Activated CD8-positive, alpha-beta memory T cell treated with anti-CD3 and anti-CD28 coated beads, Interleukin-2, amount 50 U/mL, for 4 hours (primary cell): Measurements from ENCODE around the gene ITGB8.
"Not testable (repeated sequence)": the region's sequence is repeated elsewhere in the genome, so short reads cannot be mapped to it uniquely, and the experiment has no call there.

Source experiments
- DNase-seq: peaks from one replicate; pipeline ENCODE4 v3.0.0-alpha.2; 2020

Gene ITGB8

GRCh38 chr7:20388084-20388483 lies 57.4 kb downstream of the ITGB8 start:
- no peak for DNase-seq

GRCh38 chr7:20389192-20389591 lies 58.5 kb downstream of the ITGB8 start:
- DNase-seq = not testable (repeated sequence)

- DNase-seq = no peak
These were observed 62.4 kb downstream of the ITGB8 start for GRCh38 chr7:20393021-20393610.

- no peak for DNase-seq
These were observed 62.9 kb downstream of the ITGB8 start for GRCh38 chr7:20393616-20394015.

- no peak for DNase-seq
These were observed 63.6 kb downstream of the ITGB8 start for GRCh38 chr7:20394284-20394683.

- DNase-seq = no peak
These were observed 64.4 kb downstream of the ITGB8 start for GRCh38 chr7:20395104-20395503.

GRCh38 chr7:20395511-20395910 lies 64.8 kb downstream of the ITGB8 start:
- no peak for DNase-seq

GRCh38 chr7:20399521-20399920 lies 68.8 kb downstream of the ITGB8 start:
- no peak for DNase-seq

GRCh38 chr7:20401861-20402746 lies 71.4 kb downstream of the ITGB8 start:
- DNase-seq = no peak

- no peak for DNase-seq
These were observed 72.1 kb downstream of the ITGB8 start for GRCh38 chr7:20402747-20403230.

GRCh38 chr7:20403331-20403730 lies 72.6 kb downstream of the ITGB8 start:
- no peak for DNase-seq

GRCh38 chr7:20404320-20404719 lies 73.6 kb downstream of the ITGB8 start:
- DNase-seq = no peak

- DNase-seq = no peak
These were observed 77.1 kb downstream of the ITGB8 start for GRCh38 chr7:20407585-20408466.

- DNase-seq = no peak
These were observed 77.7 kb downstream of the ITGB8 start for GRCh38 chr7:20408467-20408826.

- no peak for DNase-seq
These were observed 79.3 kb downstream of the ITGB8 start for GRCh38 chr7:20409961-20410360.

GRCh38 chr7:20411372-20411771 lies 80.7 kb downstream of the ITGB8 start:
- no peak for DNase-seq

GRCh38 chr7:20412032-20412431 lies 81.3 kb downstream of the ITGB8 start:
- no peak for DNase-seq

- DNase-seq = no peak
These were observed 86.6 kb downstream of the ITGB8 start for GRCh38 chr7:20417260-20417659.

GRCh38 chr7:20417675-20418382 lies 87.1 kb downstream of the ITGB8 start:
- no peak for DNase-seq

- DNase-seq = no peak
These were observed 93.8 kb downstream of the ITGB8 start for GRCh38 chr7:20424500-20424899.

- no peak for DNase-seq
These were observed 100.0 kb downstream of the ITGB8 start for GRCh38 chr7:20430664-20431063.

GRCh38 chr7:20431146-20431545 lies 100.4 kb downstream of the ITGB8 start:
- no peak for DNase-seq

GRCh38 chr7:20432071-20432470 lies 101.4 kb downstream of the ITGB8 start:
- DNase-seq = no peak
